OCI-LY7 (cell line): ENCODE measurements around the gene AUTS2. TPM values are rescaled to one million over a fixed set of nuclear protein-coding genes. Genes with fewer than 3 reads are reported as not detected.
"Not testable (repeated sequence)": the region's sequence is repeated elsewhere in the genome, so short reads cannot be mapped to it uniquely, and the experiment has no call there.

Source experiments
- BruUV-seq: library from RNA; stranded (reverse); fragments of 400-500 nt; replicated peaks from 2 replicates; lab custom pipeline; 2021; lab: Mats Ljungman, UMichigan
- CTCF ChIA-PET: fragments of 300-600 bp; sonication (Branson Sonifier 250); formaldehyde crosslinking; loops from one replicate; lab custom pipeline; 2022; ENCODE audit warnings: antibody characterized with exemption; ENCODE audit not compliant: unreplicated experiment; lab: Charles Lee
- POLR2A ChIA-PET: fragments of 300-600 bp; sonication (Branson Sonifier 250); formaldehyde crosslinking; loops from one replicate; lab custom pipeline; 2022; ENCODE audit warnings: antibody characterized with exemption; lab: Charles Lee
- DNase-seq: peaks from one replicate; pipeline ENCODE4 v3.0.0-alpha.2; 2015; ENCODE audit warnings: low spot score
- H2AFZ ChIP-seq: fragments of 200-600 bp; sonication (generic), shearing (Covaris generic); 2 replicates; pipeline ENCODE4 v1.6.1; 2014; ENCODE audit warnings: mild to moderate bottlenecking, antibody characterized with exemption, low read length, moderate library complexity
- H3K27ac ChIP-seq: fragments of 200-600 bp; sonication (generic); 2 replicates; pipeline ENCODE4 v1.5.1; 2014; ENCODE audit warnings: mixed run types, low read depth, mild to moderate bottlenecking, moderate library complexity, low read length, inconsistent platforms; ENCODE audit not compliant: poor library complexity, severe bottlenecking
- H3K36me3 ChIP-seq: fragments of 200-600 bp; sonication (generic); 2 replicates; pipeline ENCODE4 v1.6.1; 2014; ENCODE audit warnings: mild to moderate bottlenecking, antibody characterized with exemption, low read length, moderate library complexity, mixed read lengths; ENCODE audit not compliant: insufficient read depth
- H3K4me1 ChIP-seq: fragments of 200-600 bp; sonication (generic); 2 replicates; pipeline ENCODE4 v1.5.1; 2014; ENCODE audit warnings: mild to moderate bottlenecking, low read length; ENCODE audit not compliant: insufficient read depth, poor library complexity, severe bottlenecking
- H3K4me2 ChIP-seq: fragments of 200-600 bp; sonication (generic); 2 replicates; pipeline ENCODE4 v1.6.1; 2014; ENCODE audit warnings: mild to moderate bottlenecking, low read length
- H3K4me3 ChIP-seq: fragments of 200-600 bp; sonication (generic); 2 replicates; pipeline ENCODE4 v1.5.1; 2014; ENCODE audit warnings: mild to moderate bottlenecking, low read depth, low read length; ENCODE audit not compliant: poor library complexity, severe bottlenecking
- H3K79me2 ChIP-seq: fragments of 200-600 bp; sonication (generic); 2 replicates; pipeline ENCODE4 v1.6.1; 2016; ENCODE audit warnings: low read depth, mild to moderate bottlenecking, low read length, moderate library complexity, mixed read lengths; ENCODE audit not compliant: insufficient read depth
- H3K9me2 ChIP-seq: fragments of 200-600 bp; sonication (generic); 2 replicates; pipeline ENCODE4 v1.6.1; 2016; ENCODE audit warnings: mild to moderate bottlenecking, low read length, mixed read lengths; ENCODE audit not compliant: insufficient read depth
- H3K9me3 ChIP-seq: fragments of 200-600 bp; sonication (generic); 2 replicates; pipeline ENCODE4 v1.6.1; 2014; ENCODE audit warnings: mild to moderate bottlenecking, mixed run types, low read length, mixed read lengths
- H4K20me1 ChIP-seq: fragments of 200-600 bp; sonication (generic); 2 replicates; pipeline ENCODE4 v1.6.1; 2014; ENCODE audit warnings: mild to moderate bottlenecking, antibody characterized with exemption, low read length, moderate library complexity, mixed read lengths; ENCODE audit not compliant: insufficient read depth
- CTCF ChIP-seq: fragments of 200-600 bp; sonication (generic); conservative IDR thresholded peaks from 2 replicates; pipeline ENCODE4 v1.5.1; 2014; ENCODE audit warnings: mild to moderate bottlenecking, antibody characterized with exemption, low read length, moderate library complexity, mixed read lengths
- EZH2phosphoT487 ChIP-seq: fragments of 200-600 bp; sonication (generic); IDR thresholded peaks from 2 replicates; pipeline ENCODE4 v1.6.1; 2018; ENCODE audit warnings: low read depth, borderline replicate concordance, mild to moderate bottlenecking, mixed run types, antibody characterized with exemption, low read length, moderate library complexity, mixed read lengths
- intact Hi-C: fragments of 100-400 bp; cut with micrococcal nuclease; formaldehyde crosslinking; loops from one replicate; pipeline ENCODE4 v1.10.0; 2022; ENCODE audit not compliant: unreplicated experiment
- total RNA-seq, 2 experiments: library from RNA; depleted of rRNA in 1 of 2; stranded (reverse); fragments of >200 nt in 1 of 2; shearing (Covaris generic) in 1 of 2; gene quantifications; 2 replicates each; pipeline ENCODE4 v1.2.3, GENCODE V29; 2014 to 2022

AUTS2 gene
- total RNA-seq, 2 experiments from 2014 or later = 37.9 to 78.5 TPM

- no peak for DNase-seq
- no TSS peak for BruUV-seq
Observed at GRCh38 chr7:70271617-70272081, 673.4 kb downstream of the AUTS2 start.

GRCh38 chr7:70275570-70275969, 677.3 kb downstream of the AUTS2 start:
- CTCF ChIA-PET, BruUV-seq, H3K4me2 ChIP-seq, H4K20me1 ChIP-seq, H3K4me3 ChIP-seq, H3K9me2 ChIP-seq, H3K4me1 ChIP-seq, H3K27ac ChIP-seq, H3K36me3 ChIP-seq, H3K9me3 ChIP-seq, H2AFZ ChIP-seq, H3K79me2 ChIP-seq, POLR2A ChIA-PET, intact Hi-C loops, DNase-seq: not testable (repeated sequence)

More at GRCh38 chr7:70271617-70272081, 673.4 kb downstream of the AUTS2 start:
- Histone ChIP-seq H4K20me1 (no peaks in the 10 kb centered on the region), H3K9me3 (no peaks in the 10 kb centered on the region), H3K9me2 (no peaks in the 10 kb centered on the region), H3K79me2 (no peaks in the 10 kb centered on the region), H3K27ac (no peak overlapping the region), H3K4me3 (no peak overlapping the region), H3K36me3 (no peaks in the 10 kb centered on the region), H3K4me2 (no peak overlapping the region), H2AFZ (no peak overlapping the region), H3K4me1 (no peaks in the 10 kb centered on the region)
- POLR2A ChIA-PET = no interaction called here
- intact Hi-C loops = no loop called here
- no peak for TF ChIP-seq CTCF
- TF ChIP-seq EZH2phosphoT487 = no peak
- CTCF ChIA-PET = no interaction called here

- no peak overlapping the region for H2AFZ ChIP-seq
- no peaks in the 10 kb centered on the region for H3K36me3 ChIP-seq
- no peak overlapping the region for H3K27ac ChIP-seq
- no peaks in the 10 kb centered on the region for H3K79me2 ChIP-seq
- H3K9me3 ChIP-seq = no peaks in the 10 kb centered on the region
- H3K9me2 ChIP-seq = no peaks in the 10 kb centered on the region
- intact Hi-C loops = no loop called here
- ChIA-PET POLR2A (interaction anchor here (1.0 kb wide), 1 partner anchor 50 kb away, joined by 3 read pairs; no protein-coding TSS in a partner anchor), CTCF (no interaction called here)
- H4K20me1 ChIP-seq = no peaks in the 10 kb centered on the region
- no peaks in the 10 kb centered on the region for H3K4me1 ChIP-seq
- TF ChIP-seq EZH2phosphoT487 (no peak), CTCF (no peak)
- no peak overlapping the region for H3K4me2 ChIP-seq
- no TSS peak for BruUV-seq
- H3K4me3 ChIP-seq = no peak overlapping the region
- no peak for DNase-seq
Observed at GRCh38 chr7:70285187-70285586, 686.9 kb downstream of the AUTS2 start.
